ENCODE measurements around the gene MKLN1.

Gene MKLN1

DNA sequence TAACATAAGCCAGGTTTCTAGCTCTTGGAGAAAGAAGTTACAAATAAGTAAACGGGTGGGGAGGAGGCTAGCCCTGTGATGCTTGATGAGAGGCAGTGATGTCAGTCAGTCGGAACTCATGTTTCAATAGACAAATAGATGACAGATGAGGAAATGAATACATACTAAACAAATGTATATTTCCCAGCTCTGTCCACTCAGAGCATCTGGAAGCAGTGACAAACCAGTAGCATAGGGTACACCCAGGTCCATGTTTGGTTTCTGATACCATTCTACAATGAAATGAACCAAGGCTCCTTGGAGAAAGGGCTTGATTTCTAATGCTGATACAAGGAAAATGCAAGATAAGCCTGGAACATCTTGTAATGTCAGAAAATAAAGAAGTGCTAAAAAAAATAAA is 198.1 kb downstream of the MKLN1 start:
- in situ Hi-C loops (cut with HindIII; ENCODE audit: low sequenced_read_pairs): no loop called here
- no peak for DNase-seq (ENCODE audit: low read depth, low spot score)
- no peak overlapping the region for H3K4me3 ChIP-seq (ENCODE audit: low read depth, low read length)
- TF ChIP-seq, protein P1, sequence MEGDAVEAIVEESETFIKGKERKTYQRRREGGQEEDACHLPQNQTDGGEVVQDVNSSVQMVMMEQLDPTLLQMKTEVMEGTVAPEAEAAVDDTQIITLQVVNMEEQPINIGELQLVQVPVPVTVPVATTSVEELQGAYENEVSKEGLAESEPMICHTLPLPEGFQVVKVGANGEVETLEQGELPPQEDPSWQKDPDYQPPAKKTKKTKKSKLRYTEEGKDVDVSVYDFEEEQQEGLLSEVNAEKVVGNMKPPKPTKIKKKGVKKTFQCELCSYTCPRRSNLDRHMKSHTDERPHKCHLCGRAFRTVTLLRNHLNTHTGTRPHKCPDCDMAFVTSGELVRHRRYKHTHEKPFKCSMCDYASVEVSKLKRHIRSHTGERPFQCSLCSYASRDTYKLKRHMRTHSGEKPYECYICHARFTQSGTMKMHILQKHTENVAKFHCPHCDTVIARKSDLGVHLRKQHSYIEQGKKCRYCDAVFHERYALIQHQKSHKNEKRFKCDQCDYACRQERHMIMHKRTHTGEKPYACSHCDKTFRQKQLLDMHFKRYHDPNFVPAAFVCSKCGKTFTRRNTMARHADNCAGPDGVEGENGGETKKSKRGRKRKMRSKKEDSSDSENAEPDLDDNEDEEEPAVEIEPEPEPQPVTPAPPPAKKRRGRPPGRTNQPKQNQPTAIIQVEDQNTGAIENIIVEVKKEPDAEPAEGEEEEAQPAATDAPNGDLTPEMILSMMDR (IDR thresholded peaks at IDR 0.05; ENCODE audit: low read depth, low read length): no peak

DNA sequence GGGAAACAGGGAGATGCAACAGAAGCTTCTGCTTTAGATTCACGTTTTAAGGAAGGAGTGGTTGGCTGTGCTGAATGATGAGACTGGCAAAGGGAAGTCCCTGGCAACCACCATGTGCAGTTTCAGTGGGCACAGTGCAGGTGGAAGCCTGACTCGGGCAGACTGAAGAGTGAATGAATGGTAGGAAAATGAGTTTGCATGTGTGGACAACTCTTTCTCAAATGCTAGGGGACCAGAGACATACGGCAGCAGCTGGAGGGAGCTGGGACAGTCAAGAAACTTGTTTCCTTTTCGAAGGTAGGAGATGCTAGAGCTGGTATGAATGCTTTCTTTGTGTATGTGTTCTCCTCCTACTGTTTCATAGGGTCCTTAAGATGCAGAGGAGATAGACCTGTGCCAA is 199.8 kb downstream of the MKLN1 start:
- TF ChIP-seq, protein P1 (IDR thresholded peaks at IDR 0.05; ENCODE audit: low read depth, low read length): no peak
- in situ Hi-C loops (cut with HindIII; ENCODE audit: low sequenced_read_pairs): no loop called here
- no peak overlapping the region for H3K4me3 ChIP-seq (ENCODE audit: low read depth, low read length)
- DNase-seq (ENCODE audit: low read depth, low spot score): no peak

DNA sequence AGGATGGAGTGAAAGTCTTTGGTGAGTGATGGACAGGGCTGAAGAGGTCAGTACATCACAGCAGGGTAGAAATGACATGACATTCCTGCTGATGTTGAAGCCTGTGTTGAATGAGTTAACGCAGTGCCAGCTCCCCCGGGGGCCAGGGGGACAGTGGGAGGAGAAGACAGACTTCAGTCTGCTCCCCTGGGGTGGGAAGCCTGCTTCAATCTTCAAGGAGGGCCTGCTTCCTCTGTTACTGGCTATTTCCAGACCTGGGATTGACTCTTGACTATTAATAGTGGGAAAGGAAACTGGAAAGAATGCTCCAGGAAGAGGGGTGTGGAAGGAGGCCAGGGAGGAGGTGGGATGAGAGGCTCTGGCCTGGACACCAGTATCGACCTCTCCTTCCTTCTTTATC is 201.5 kb downstream of the MKLN1 start:
- in situ Hi-C loops (cut with HindIII; ENCODE audit: low sequenced_read_pairs): no loop called here
- DNase-seq (ENCODE audit: low read depth, low spot score): no peak
- no peak overlapping the region for H3K4me3 ChIP-seq (ENCODE audit: low read depth, low read length)
- TF ChIP-seq, protein P1 (IDR thresholded peaks at IDR 0.05; ENCODE audit: low read depth, low read length): no peak

DNA sequence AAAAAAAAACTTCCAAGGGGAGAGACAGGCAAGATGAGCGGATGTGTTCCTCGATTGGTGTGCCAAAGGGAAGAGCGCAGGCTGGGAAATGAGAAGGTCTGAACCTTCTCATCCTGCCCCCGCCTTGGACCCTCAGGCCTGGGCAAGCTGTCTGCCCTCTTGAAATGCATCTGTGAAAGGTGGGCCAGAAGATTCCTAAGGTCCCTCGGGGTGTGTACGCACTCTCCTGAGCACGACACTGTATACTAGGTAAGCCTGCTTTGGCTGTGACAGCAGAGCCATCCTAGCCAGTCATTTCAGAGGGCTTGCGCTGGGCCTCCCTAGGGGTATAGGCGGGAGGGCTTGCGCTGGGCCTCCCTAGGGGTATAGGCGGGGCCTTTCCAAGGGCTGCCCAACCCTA is 201.9 kb downstream of the MKLN1 start:
- H3K4me3 ChIP-seq (ENCODE audit: low read depth, low read length): no peak overlapping the region
- in situ Hi-C loops (cut with HindIII; ENCODE audit: low sequenced_read_pairs): no loop called here
- DNase-seq (ENCODE audit: low read depth, low spot score): no peak
- TF ChIP-seq, protein P1 (IDR thresholded peaks at IDR 0.05; ENCODE audit: low read depth, low read length): no peak

DNA sequence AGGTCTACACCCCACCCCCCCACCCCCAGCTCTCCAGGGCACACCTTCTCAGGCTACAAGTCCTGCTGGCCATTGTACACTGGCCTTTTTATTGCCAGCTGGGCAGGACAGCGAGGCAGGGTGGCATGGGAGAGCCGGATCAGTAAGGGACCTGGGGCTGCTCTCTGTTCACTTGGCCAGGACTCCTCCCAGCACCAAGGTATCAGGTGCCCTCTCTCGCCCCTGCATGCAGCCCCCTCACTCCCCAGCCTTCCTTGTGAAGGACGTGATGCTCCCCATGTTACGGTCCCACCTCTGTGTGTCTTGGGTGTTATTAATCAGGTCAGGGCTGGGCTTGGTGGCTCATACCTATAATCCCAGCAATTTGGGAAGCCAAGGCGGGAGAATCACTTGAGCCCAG is 202.5 kb downstream of the MKLN1 start:
- no peak overlapping the region for H3K4me3 ChIP-seq (ENCODE audit: low read depth, low read length)
- TF ChIP-seq, protein P1 (IDR thresholded peaks at IDR 0.05; ENCODE audit: low read depth, low read length): no peak
- in situ Hi-C loops (cut with HindIII; ENCODE audit: low sequenced_read_pairs): no loop called here
- no peak for DNase-seq (ENCODE audit: low read depth, low spot score)

DNA sequence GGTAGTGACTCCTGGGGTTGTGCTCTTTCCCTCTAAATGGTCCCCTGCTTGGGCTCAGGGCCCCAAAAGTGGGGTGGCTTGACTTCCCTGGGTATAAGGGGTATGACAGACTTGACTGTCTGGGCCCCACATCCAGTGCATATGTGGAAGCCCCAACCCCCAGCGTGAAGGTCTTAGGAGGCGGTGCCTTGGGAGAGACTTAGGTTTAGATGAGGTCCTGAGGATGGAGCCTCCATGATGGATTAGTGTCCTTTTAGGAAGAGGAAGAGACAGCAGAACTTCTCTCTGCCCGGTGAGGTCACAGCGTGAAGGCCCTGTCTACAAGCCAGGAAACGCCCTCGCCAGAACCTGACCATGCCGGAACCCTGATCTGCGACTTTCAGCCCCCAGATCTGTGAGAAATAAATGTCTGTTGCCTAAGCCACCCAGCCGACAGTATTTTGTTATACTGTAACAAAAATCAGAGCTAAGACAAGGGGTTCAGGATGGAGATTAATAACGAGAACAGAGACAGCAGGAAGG is 205.0 kb downstream of the MKLN1 start:
- in situ Hi-C loops (cut with HindIII; ENCODE audit: low sequenced_read_pairs): no loop called here
- DNase-seq (ENCODE audit: low read depth, low spot score): no peak
- H3K4me3 ChIP-seq (ENCODE audit: low read depth, low read length): no peak overlapping the region
- TF ChIP-seq, protein P1 (IDR thresholded peaks at IDR 0.05; ENCODE audit: low read depth, low read length): no peak

DNA sequence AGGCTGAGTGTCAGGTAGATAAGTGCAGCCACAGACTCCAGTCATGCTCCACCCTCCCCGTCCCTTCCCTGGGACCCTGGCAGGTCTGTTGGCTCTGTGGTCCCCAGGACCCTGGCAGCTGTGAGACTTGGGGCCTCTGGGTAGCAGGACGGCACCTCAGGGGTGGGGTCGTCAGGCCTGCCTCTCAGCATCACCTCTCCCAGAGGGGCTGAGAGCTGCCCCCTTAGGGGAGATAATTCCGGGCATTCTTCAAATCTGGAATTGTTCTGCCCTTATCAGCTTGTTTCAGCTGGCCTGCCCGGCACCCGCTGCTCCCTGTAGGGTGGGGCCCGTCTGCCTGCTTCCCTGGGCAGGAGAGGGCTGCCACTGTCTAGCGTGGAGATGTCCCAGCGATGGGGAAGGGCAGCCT is 205.5 kb downstream of the MKLN1 start:
- H3K4me3 ChIP-seq (ENCODE audit: low read depth, low read length): no peak overlapping the region
- in situ Hi-C loops (cut with HindIII; ENCODE audit: low sequenced_read_pairs): no loop called here
- TF ChIP-seq, protein P1 (IDR thresholded peaks at IDR 0.05; ENCODE audit: low read depth, low read length): no peak
- DNase-seq (ENCODE audit: low read depth, low spot score): no peak
